NCI-H446 (cell line): ENCODE data around the gene TBC1D8.
A peak's percentile ranks its signal among the peaks of the same experiment; 100 is the strongest.

Source experiments
- DNase-seq, 2 experiments: peaks; one replicate each; lab custom pipeline; 2025; lab: John Stamatoyannopoulos, UW

Gene TBC1D8

GRCh38 chr2:101026923-101027469 lies 124.2 kb downstream of the TBC1D8 start:
- DNase-seq: no peak

GRCh38 chr2:101026253-101026701 lies 124.9 kb downstream of the TBC1D8 start:
- no peak for DNase-seq

- no peak for DNase-seq
These were observed 125.6 kb downstream of the TBC1D8 start for GRCh38 chr2:101025561-101025960.

GRCh38 chr2:101023327-101024107 lies 127.7 kb downstream of the TBC1D8 start:
- DNase-seq: no peak

- no peak for DNase-seq
These were observed 129.0 kb downstream of the TBC1D8 start for GRCh38 chr2:101022221-101022620.

- DNase-seq: no peak
These were observed 132.2 kb downstream of the TBC1D8 start for GRCh38 chr2:101018934-101019333.

- DNase-seq: no peak
These were observed 133.8 kb downstream of the TBC1D8 start for GRCh38 chr2:101017371-101017770.

- DNase-seq: no peak
These were observed 136.8 kb downstream of the TBC1D8 start for GRCh38 chr2:101014264-101014857.

GRCh38 chr2:101012706-101013181 lies 138.4 kb downstream of the TBC1D8 start:
- peak; percentile 6 to 20 for DNase-seq

GRCh38 chr2:101012054-101012705 lies 139.0 kb downstream of the TBC1D8 start:
- no peak for DNase-seq

- no peak for DNase-seq
These were observed 140.0 kb downstream of the TBC1D8 start for GRCh38 chr2:101011152-101011551.

GRCh38 chr2:101007415-101008345 lies 143.5 kb downstream of the TBC1D8 start:
- no peak for DNase-seq

- no peak for DNase-seq
These were observed 145.0 kb downstream of the TBC1D8 start for GRCh38 chr2:101006065-101006715.

GRCh38 chr2:101004620-101005325 lies 146.4 kb downstream of the TBC1D8 start:
- DNase-seq: no peak

- no peak for DNase-seq
These were observed 147.9 kb downstream of the TBC1D8 start for GRCh38 chr2:101003278-101003775.

- no peak for DNase-seq
These were observed 148.5 kb downstream of the TBC1D8 start for GRCh38 chr2:101002562-101003277.

- peak; percentile 94 to 95 for DNase-seq
These were observed 149.3 kb downstream of the TBC1D8 start, which contains the start of gene RPL31 for GRCh38 chr2:101001691-101002561. TSS of gene RPL31 (plus strand) at chr2:101002289. CDS start at chr2:101002702, 413 bp downstream.

GRCh38 chr2:100999995-101000394 lies 151.2 kb downstream of the TBC1D8 start:
- no peak for DNase-seq
